WTC11 (cell line): Measurements from ENCODE around the gene HTR1A. TPM values are rescaled to one million over a fixed set of nuclear protein-coding genes. Genes with fewer than 3 reads are reported as not detected.

Experiments used
- ATAC-seq: fragments of 200-7000 bp; cut with Tn5 transposase; 2 replicates; pipeline ENCODE4 v1.10.0; 2021; ENCODE audit warnings: mild to moderate bottlenecking, moderate library complexity
- CTCF ChIA-PET: fragments of 300-600 bp; sonication (Branson Sonifier 250); formaldehyde crosslinking; loops from one replicate; lab custom pipeline; 2021; ENCODE audit warnings: antibody characterized with exemption; lab: Charles Lee
- POLR2A ChIA-PET: fragments of 350-600 bp; sonication (Branson Sonifier 250); formaldehyde crosslinking; loops from one replicate; lab custom pipeline; 2021; ENCODE audit warnings: antibody characterized with exemption; lab: Charles Lee
- DNase-seq: peaks from one replicate; pipeline ENCODE4 v3.0.0; 2021; ENCODE audit warnings: low spot score
- H3K27ac Mint-ChIP-seq: 2 replicates; pipeline ENCODE4 v1.8.0; 2021; ENCODE audit warnings: mixed read lengths
- H3K27me3 Mint-ChIP-seq: 2 replicates; pipeline ENCODE4 v1.8.0; 2021; ENCODE audit warnings: low read depth, mild to moderate bottlenecking, moderate library complexity, mixed read lengths
- H3K36me3 Mint-ChIP-seq: 2 replicates; pipeline ENCODE4 v1.8.0; 2021; ENCODE audit warnings: mixed read lengths
- H3K4me1 Mint-ChIP-seq: 2 replicates; pipeline ENCODE4 v1.8.0; 2022; ENCODE audit warnings: mixed read lengths
- H3K4me3 Mint-ChIP-seq: 2 replicates; pipeline ENCODE4 v1.8.0; 2021; ENCODE audit warnings: mild to moderate bottlenecking, moderate library complexity, mixed read lengths
- H3K9me3 Mint-ChIP-seq: 2 replicates; pipeline ENCODE4 v1.8.0; 2021; ENCODE audit warnings: mixed read lengths
- CREB1 ChIP-seq: sonication (generic); formaldehyde crosslinking; IDR thresholded peaks from 2 replicates; pipeline ENCODE4 v1.8.0; 2023; ENCODE audit warnings: mild to moderate bottlenecking, missing genetic modification reagents
- CREM ChIP-seq: sonication (generic); formaldehyde crosslinking; IDR thresholded peaks from 2 replicates; pipeline ENCODE4 v1.8.1; 2022; ENCODE audit warnings: mild to moderate bottlenecking, missing genetic modification reagents, moderate library complexity
- E2F1 ChIP-seq: sonication (generic); formaldehyde crosslinking; IDR thresholded peaks from 2 replicates; pipeline ENCODE4 v1.8.0; 2022; ENCODE audit warnings: mild to moderate bottlenecking, missing genetic modification reagents
- EMX1 ChIP-seq: fragments of 250-450 bp; sonication (Bioruptor Pico); IDR thresholded peaks from 2 replicates; pipeline ENCODE4 v1.8.0; 2021; ENCODE audit warnings: mild to moderate bottlenecking
- ERG ChIP-seq: fragments of 250-450 bp; sonication (Bioruptor Pico); IDR thresholded peaks from 2 replicates; pipeline ENCODE4 v1.8.0; 2021; ENCODE audit warnings: mild to moderate bottlenecking
- FOXP4 ChIP-seq: sonication (generic); formaldehyde crosslinking; IDR thresholded peaks from 2 replicates; pipeline ENCODE4 v1.8.0; 2022; ENCODE audit warnings: mild to moderate bottlenecking, missing genetic modification reagents
- GRHL2 ChIP-seq: fragments of 250-450 bp; sonication (Bioruptor Pico); IDR thresholded peaks from 2 replicates; pipeline ENCODE4 v1.8.0; 2022; ENCODE audit warnings: mild to moderate bottlenecking, moderate library complexity; ENCODE audit not compliant: insufficient replicate concordance, severe bottlenecking
- GTF2I ChIP-seq: fragments of 250-450 bp; sonication (Bioruptor Pico); conservative IDR thresholded peaks from 2 replicates; pipeline ENCODE4 v1.4.0; 2021; ENCODE audit warnings: mild to moderate bottlenecking
- IRF2 ChIP-seq: sonication (generic); formaldehyde crosslinking; IDR thresholded peaks from 2 replicates; pipeline ENCODE4 v1.8.0; 2022; ENCODE audit warnings: low read depth, missing genetic modification reagents, borderline replicate concordance
- JAZF1 ChIP-seq: fragments of 250-450 bp; sonication (Bioruptor Pico); IDR thresholded peaks from 2 replicates; pipeline ENCODE4 v1.9.0; 2021; ENCODE audit warnings: moderate library complexity, mild to moderate bottlenecking, inconsistent platforms
- KAT7 ChIP-seq: sonication (generic); formaldehyde crosslinking; IDR thresholded peaks from 2 replicates; pipeline ENCODE4 v1.8.1; 2023; ENCODE audit warnings: missing genetic modification reagents, mild to moderate bottlenecking, borderline replicate concordance
- OVOL2 ChIP-seq: fragments of 250-450 bp; sonication (Bioruptor Pico); IDR thresholded peaks from 2 replicates; pipeline ENCODE4 v1.9.0; 2021; ENCODE audit warnings: mild to moderate bottlenecking, borderline replicate concordance
- SMAD3 ChIP-seq: sonication (generic); formaldehyde crosslinking; IDR thresholded peaks from 2 replicates; pipeline ENCODE4 v1.8.0; 2022; ENCODE audit warnings: missing genetic modification reagents, mild to moderate bottlenecking, borderline replicate concordance
- TP53 ChIP-seq: sonication (generic); formaldehyde crosslinking; IDR thresholded peaks from 2 replicates; pipeline ENCODE4 v1.8.1; 2023; ENCODE audit warnings: mild to moderate bottlenecking, missing genetic modification reagents
- total RNA-seq: library from RNA; stranded (reverse); gene quantifications from 3 replicates; pipeline ENCODE4 v1.2.3, GENCODE V29; 2021
- TF ChIP-seq, protein P1 (sequence below): sonication (generic); formaldehyde crosslinking; IDR thresholded peaks from 2 replicates; pipeline ENCODE4 v1.8.0; 2022; ENCODE audit warnings: mild to moderate bottlenecking, missing genetic modification reagents
- TF ChIP-seq, protein P2 (sequence below): sonication (generic); formaldehyde crosslinking; IDR thresholded peaks from 2 replicates; pipeline ENCODE4 v1.8.0; 2022; ENCODE audit warnings: missing genetic modification reagents
- TF ChIP-seq, protein P3 (sequence below): sonication (generic); formaldehyde crosslinking; IDR thresholded peaks from 2 replicates; pipeline ENCODE4 v1.8.1; 2023; ENCODE audit warnings: mild to moderate bottlenecking, missing genetic modification reagents, moderate library complexity
- TF ChIP-seq, protein P4 (sequence below): sonication (generic); formaldehyde crosslinking; IDR thresholded peaks from 2 replicates; pipeline ENCODE4 v1.8.1; 2022; ENCODE audit warnings: low read depth, missing genetic modification reagents, borderline replicate concordance
- TF ChIP-seq, protein P5 (sequence below): sonication (generic); formaldehyde crosslinking; IDR thresholded peaks from 2 replicates; pipeline ENCODE4 v1.8.1; 2022; ENCODE audit warnings: low read depth, mild to moderate bottlenecking, moderate library complexity, missing genetic modification reagents, borderline replicate concordance
- TF ChIP-seq, protein P6 (sequence below): sonication (generic); formaldehyde crosslinking; IDR thresholded peaks from 2 replicates; pipeline ENCODE4 v1.8.1; 2023; ENCODE audit warnings: mild to moderate bottlenecking, missing genetic modification reagents

The HTR1A gene
- total RNA-seq, 1 experiment from 2014 or later: 0.52 TPM

- ATAC-seq: no peak
- H3K4me3 Mint-ChIP-seq: no peak overlapping the region
- TF ChIP-seq GRHL2: no peak
- TF ChIP-seq CREM: no peak
- no peak for TF ChIP-seq TP53 (CRISPR knock-in tag)
- TF ChIP-seq, protein P1, sequence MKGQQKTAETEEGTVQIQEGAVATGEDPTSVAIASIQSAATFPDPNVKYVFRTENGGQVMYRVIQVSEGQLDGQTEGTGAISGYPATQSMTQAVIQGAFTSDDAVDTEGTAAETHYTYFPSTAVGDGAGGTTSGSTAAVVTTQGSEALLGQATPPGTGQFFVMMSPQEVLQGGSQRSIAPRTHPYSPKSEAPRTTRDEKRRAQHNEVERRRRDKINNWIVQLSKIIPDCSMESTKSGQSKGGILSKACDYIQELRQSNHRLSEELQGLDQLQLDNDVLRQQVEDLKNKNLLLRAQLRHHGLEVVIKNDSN: no peak
- TF ChIP-seq, protein P2, sequence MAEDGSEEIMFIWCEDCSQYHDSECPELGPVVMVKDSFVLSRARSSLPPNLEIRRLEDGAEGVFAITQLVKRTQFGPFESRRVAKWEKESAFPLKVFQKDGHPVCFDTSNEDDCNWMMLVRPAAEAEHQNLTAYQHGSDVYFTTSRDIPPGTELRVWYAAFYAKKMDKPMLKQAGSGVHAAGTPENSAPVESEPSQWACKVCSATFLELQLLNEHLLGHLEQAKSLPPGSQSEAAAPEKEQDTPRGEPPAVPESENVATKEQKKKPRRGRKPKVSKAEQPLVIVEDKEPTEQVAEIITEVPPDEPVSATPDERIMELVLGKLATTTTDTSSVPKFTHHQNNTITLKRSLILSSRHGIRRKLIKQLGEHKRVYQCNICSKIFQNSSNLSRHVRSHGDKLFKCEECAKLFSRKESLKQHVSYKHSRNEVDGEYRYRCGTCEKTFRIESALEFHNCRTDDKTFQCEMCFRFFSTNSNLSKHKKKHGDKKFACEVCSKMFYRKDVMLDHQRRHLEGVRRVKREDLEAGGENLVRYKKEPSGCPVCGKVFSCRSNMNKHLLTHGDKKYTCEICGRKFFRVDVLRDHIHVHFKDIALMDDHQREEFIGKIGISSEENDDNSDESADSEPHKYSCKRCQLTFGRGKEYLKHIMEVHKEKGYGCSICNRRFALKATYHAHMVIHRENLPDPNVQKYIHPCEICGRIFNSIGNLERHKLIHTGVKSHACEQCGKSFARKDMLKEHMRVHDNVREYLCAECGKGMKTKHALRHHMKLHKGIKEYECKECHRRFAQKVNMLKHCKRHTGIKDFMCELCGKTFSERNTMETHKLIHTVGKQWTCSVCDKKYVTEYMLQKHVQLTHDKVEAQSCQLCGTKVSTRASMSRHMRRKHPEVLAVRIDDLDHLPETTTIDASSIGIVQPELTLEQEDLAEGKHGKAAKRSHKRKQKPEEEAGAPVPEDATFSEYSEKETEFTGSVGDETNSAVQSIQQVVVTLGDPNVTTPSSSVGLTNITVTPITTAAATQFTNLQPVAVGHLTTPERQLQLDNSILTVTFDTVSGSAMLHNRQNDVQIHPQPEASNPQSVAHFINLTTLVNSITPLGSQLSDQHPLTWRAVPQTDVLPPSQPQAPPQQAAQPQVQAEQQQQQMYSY: no peak
- TF ChIP-seq SMAD3 (CRISPR knock-in tag): no peak
- TF ChIP-seq, all 79 proteins: peak for 0
Observed at GRCh38 chr5:63987053-63987452, 24.8 kb upstream of the HTR1A start.

GRCh38 chr5:63981864-63982263, 19.6 kb upstream of the HTR1A start:
- ChIA-PET POLR2A (no interaction called here), CTCF (no interaction called here)
- Mint-ChIP-seq H3K4me1 (no peaks in the 10 kb centered on the region), H3K27ac (no peak overlapping the region), H3K9me3 (peaks cover 12% of the 10 kb centered on the region), H3K36me3 (no peaks in the 10 kb centered on the region), H3K27me3 (no peaks in the 10 kb centered on the region), H3K4me3 (no peak overlapping the region)
- no peak for DNase-seq
- ATAC-seq: no peak
- TF ChIP-seq JAZF1 (CRISPR knock-in tag) (no peak), EMX1 (CRISPR knock-in tag) (no peak), GTF2I (CRISPR knock-in tag) (no peak), IRF2 (no peak), OVOL2 (CRISPR knock-in tag) (no peak), ERG (no peak), E2F1 (CRISPR knock-in tag) (no peak), FOXP4 (no peak), KAT7 (CRISPR knock-in tag) (no peak), CREB1 (CRISPR knock-in tag) (no peak)
- TF ChIP-seq, protein P3, sequence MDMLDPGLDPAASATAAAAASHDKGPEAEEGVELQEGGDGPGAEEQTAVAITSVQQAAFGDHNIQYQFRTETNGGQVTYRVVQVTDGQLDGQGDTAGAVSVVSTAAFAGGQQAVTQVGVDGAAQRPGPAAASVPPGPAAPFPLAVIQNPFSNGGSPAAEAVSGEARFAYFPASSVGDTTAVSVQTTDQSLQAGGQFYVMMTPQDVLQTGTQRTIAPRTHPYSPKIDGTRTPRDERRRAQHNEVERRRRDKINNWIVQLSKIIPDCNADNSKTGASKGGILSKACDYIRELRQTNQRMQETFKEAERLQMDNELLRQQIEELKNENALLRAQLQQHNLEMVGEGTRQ (CRISPR knock-in tag): no peak
- TF ChIP-seq, protein P4, sequence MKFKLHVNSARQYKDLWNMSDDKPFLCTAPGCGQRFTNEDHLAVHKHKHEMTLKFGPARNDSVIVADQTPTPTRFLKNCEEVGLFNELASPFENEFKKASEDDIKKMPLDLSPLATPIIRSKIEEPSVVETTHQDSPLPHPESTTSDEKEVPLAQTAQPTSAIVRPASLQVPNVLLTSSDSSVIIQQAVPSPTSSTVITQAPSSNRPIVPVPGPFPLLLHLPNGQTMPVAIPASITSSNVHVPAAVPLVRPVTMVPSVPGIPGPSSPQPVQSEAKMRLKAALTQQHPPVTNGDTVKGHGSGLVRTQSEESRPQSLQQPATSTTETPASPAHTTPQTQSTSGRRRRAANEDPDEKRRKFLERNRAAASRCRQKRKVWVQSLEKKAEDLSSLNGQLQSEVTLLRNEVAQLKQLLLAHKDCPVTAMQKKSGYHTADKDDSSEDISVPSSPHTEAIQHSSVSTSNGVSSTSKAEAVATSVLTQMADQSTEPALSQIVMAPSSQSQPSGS: no peak
- TF ChIP-seq, protein P5, sequence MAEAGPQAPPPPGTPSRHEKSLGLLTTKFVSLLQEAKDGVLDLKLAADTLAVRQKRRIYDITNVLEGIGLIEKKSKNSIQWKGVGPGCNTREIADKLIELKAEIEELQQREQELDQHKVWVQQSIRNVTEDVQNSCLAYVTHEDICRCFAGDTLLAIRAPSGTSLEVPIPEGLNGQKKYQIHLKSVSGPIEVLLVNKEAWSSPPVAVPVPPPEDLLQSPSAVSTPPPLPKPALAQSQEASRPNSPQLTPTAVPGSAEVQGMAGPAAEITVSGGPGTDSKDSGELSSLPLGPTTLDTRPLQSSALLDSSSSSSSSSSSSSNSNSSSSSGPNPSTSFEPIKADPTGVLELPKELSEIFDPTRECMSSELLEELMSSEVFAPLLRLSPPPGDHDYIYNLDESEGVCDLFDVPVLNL (CRISPR knock-in tag): no peak
- TF ChIP-seq, protein P6, sequence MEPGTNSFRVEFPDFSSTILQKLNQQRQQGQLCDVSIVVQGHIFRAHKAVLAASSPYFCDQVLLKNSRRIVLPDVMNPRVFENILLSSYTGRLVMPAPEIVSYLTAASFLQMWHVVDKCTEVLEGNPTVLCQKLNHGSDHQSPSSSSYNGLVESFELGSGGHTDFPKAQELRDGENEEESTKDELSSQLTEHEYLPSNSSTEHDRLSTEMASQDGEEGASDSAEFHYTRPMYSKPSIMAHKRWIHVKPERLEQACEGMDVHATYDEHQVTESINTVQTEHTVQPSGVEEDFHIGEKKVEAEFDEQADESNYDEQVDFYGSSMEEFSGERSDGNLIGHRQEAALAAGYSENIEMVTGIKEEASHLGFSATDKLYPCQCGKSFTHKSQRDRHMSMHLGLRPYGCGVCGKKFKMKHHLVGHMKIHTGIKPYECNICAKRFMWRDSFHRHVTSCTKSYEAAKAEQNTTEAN (CRISPR knock-in tag): no peak

More at GRCh38 chr5:63987053-63987452, 24.8 kb upstream of the HTR1A start:
- Mint-ChIP-seq H3K9me3 (no peaks in the 10 kb centered on the region), H3K27ac (no peak overlapping the region), H3K4me1 (no peaks in the 10 kb centered on the region), H3K27me3 (no peaks in the 10 kb centered on the region), H3K36me3 (no peaks in the 10 kb centered on the region)
- POLR2A ChIA-PET: no interaction called here
- CTCF ChIA-PET: no interaction called here
- DNase-seq: no peak
